Measurements from ENCODE around the gene DCC. TPM values are rescaled to one million over a fixed set of nuclear protein-coding genes. Genes with fewer than 3 reads are reported as not detected.

Gene DCC
- total and polyA plus RNA-seq, 10 donors, result 0.03 to 9.2 (median 0.91) TPM; not detected in 1

DNA sequence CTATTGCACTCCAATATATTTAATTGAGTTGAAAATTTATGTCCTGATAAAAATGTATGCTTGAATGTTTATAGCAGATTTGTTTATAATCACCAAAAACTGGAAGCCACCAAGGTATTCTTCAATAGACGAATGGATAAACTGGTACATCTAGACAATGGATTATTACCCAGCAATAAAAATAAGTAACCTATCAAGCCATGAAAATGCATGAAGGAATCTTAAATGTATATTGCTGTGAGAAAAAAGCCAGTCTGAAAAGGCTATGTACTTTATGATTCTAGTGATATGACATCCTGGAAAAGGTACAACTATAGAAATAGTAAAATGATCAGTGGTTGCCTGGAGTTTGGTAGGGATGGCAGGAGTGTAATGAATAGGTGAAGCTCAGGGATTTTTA, 580.7 kb downstream of the DCC start:
- no peak for DNase-seq
- intact Hi-C loops (cut with DNase I; ENCODE audit: low total_unique reads), result no loop called here
- TF ChIP-seq POLR2A (IDR thresholded peaks at IDR 0.05) (no peak), POLR2AphosphoS5 (IDR thresholded peaks at IDR 0.05) (no peak)
- TF ChIP-seq, protein P1, sequence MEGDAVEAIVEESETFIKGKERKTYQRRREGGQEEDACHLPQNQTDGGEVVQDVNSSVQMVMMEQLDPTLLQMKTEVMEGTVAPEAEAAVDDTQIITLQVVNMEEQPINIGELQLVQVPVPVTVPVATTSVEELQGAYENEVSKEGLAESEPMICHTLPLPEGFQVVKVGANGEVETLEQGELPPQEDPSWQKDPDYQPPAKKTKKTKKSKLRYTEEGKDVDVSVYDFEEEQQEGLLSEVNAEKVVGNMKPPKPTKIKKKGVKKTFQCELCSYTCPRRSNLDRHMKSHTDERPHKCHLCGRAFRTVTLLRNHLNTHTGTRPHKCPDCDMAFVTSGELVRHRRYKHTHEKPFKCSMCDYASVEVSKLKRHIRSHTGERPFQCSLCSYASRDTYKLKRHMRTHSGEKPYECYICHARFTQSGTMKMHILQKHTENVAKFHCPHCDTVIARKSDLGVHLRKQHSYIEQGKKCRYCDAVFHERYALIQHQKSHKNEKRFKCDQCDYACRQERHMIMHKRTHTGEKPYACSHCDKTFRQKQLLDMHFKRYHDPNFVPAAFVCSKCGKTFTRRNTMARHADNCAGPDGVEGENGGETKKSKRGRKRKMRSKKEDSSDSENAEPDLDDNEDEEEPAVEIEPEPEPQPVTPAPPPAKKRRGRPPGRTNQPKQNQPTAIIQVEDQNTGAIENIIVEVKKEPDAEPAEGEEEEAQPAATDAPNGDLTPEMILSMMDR (IDR thresholded peaks at IDR 0.05 in 8 of 11, conservative IDR thresholded peaks at IDR 0.05 in 3 of 11), result no peak
- Histone ChIP-seq H3K27me3 (replicated peaks in 1 of 7) (no peaks in the 10 kb centered on the region), H3K27ac (no peak overlapping the region), H3K9me3 (no peaks in the 10 kb centered on the region), H3K4me1 (no peaks in the 10 kb centered on the region), H3K36me3 (no peaks in the 10 kb centered on the region), H3K4me3 (no peak overlapping the region)
- 81 to 97% (median 85%) methylated on average over 1 of the region's 1 CpG for WGBS, 5 donors

DNA sequence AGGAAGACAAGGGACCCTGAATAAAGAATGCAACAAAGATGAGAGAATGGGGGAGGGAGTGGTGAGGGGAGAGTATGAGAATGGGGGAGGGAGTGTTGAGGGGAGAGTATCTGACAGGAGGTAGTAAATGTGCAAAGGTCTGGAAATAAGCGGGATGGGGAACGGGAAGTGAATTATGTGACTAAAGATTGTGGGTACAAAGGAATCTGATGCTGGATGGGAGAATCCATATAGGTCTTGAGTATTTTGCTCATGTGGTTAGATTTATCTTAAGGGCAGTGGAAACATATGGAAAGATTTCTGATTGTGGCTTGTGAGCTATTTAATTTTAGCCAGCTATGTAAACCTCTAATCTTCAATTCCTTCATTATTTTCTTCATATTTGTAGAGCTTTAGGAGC, 593.4 kb downstream of the DCC start:
- intact Hi-C loops (cut with DNase I; ENCODE audit: low total_unique reads), result no loop called here
- Histone ChIP-seq H3K4me3 (no peak overlapping the region), H3K27me3 (replicated peaks in 1 of 7) (no peaks in the 10 kb centered on the region), H3K9me3 (peaks cover 0 to 6% (median 0%) of the 10 kb centered on the region in 8 donors), H3K4me1 (no peaks in the 10 kb centered on the region), H3K27ac (no peak overlapping the region), H3K36me3 (no peaks in the 10 kb centered on the region)
- WGBS, 5 donors, result 77 to 88% (median 86%) methylated on average over 2 of the region's 2 CpGs
- DNase-seq, result no peak
- TF ChIP-seq POLR2A (IDR thresholded peaks at IDR 0.05), result no peak
- TF ChIP-seq POLR2AphosphoS5 (IDR thresholded peaks at IDR 0.05), result no peak
- TF ChIP-seq, protein P1 (IDR thresholded peaks at IDR 0.05 in 8 of 11, conservative IDR thresholded peaks at IDR 0.05 in 3 of 11), result no peak

DNA sequence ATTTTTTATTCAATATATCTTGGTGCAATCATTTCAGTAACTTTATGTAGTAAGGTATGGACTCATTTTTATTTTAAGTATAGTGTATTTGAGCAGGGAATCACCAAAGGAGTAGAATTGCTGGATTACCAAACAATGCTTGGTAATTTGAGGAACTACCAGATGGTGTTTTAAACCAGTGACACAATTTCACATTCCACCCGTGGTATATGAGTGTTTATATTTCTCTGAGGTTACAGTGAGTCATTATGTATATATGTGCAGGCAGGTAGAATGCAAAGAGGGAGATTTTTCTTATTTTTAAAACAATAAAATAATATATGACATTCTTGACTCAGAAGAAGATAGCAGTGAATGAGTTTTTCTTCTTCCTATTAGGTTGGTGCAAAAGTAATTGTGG, 596.9 kb downstream of the DCC start:
- H3K9me3 ChIP-seq, result peaks cover 0 to 6% (median 0%) of the 10 kb centered on the region in 8 donors
- TF ChIP-seq POLR2A (IDR thresholded peaks at IDR 0.05) (no peak), POLR2AphosphoS5 (IDR thresholded peaks at IDR 0.05) (no peak)
- TF ChIP-seq, protein P1 (IDR thresholded peaks at IDR 0.05 in 8 of 11, conservative IDR thresholded peaks at IDR 0.05 in 3 of 11), result no peak
- 31 to 48% (median 36%) methylated on average over 1 of the region's 1 CpG for WGBS, 5 donors
- H3K27ac ChIP-seq, result no peak overlapping the region
- intact Hi-C loops (cut with DNase I; ENCODE audit: low total_unique reads), result no loop called here
- H3K4me1 ChIP-seq, result no peaks in the 10 kb centered on the region
- no peaks in the 10 kb centered on the region for H3K27me3 ChIP-seq (replicated peaks in 1 of 7)
- H3K4me3 ChIP-seq, result no peak overlapping the region
- DNase-seq, result no peak
- no peaks in the 10 kb centered on the region for H3K36me3 ChIP-seq

DNA sequence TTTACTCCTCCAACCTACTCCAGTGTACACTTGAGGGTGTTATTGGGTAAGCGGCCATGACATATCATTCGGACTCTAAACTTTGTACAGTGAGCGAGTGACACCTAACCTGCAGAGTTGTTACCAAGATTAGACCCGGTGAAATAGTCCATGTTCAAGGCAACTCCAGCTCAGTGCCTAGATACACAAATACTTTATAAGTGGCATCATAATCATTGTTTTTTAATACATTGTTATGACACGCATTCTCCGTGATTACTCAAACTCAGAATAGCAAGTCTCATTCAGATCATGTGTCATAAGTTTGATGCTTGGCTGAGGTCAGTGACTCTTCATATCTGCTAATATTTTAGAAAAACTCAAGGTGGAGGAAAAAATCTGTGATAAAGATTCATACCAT, 597.8 kb downstream of the DCC start:
- no peaks in the 10 kb centered on the region for H3K36me3 ChIP-seq
- H3K4me1 ChIP-seq, result no peaks in the 10 kb centered on the region
- TF ChIP-seq POLR2A (IDR thresholded peaks at IDR 0.05), result no peak
- TF ChIP-seq POLR2AphosphoS5 (IDR thresholded peaks at IDR 0.05), result no peak
- TF ChIP-seq, protein P1 (IDR thresholded peaks at IDR 0.05 in 8 of 11, conservative IDR thresholded peaks at IDR 0.05 in 3 of 11), result no peak
- H3K4me3 ChIP-seq, result no peak overlapping the region
- H3K27ac ChIP-seq, result no peak overlapping the region
- DNase-seq, result no peak
- intact Hi-C loops (cut with DNase I; ENCODE audit: low total_unique reads), result no loop called here
- H3K9me3 ChIP-seq, result peaks cover 0 to 6% (median 1%) of the 10 kb centered on the region in 8 donors
- H3K27me3 ChIP-seq (replicated peaks in 1 of 7), result no peaks in the 10 kb centered on the region
- 92 to 95% (median 93%) methylated on average over 6 of the region's 6 CpGs for WGBS, 5 donors

Measured in spleen (tissue), 11 donors.